Lung (tissue), 12 donors: ENCODE data around the gene KLHL7. TPM values are rescaled to one million over a fixed set of nuclear protein-coding genes. Genes with fewer than 3 reads are reported as not detected.
"Not testable (repeated sequence)": the region's sequence is repeated elsewhere in the genome, so short reads cannot be mapped to it uniquely, and the experiment has no call there.

Source experiments
- ATAC-seq: fragments of 200-7000 bp; cut with Tn5 transposase; one replicate; pipeline ENCODE4 v1.9.1; 2020; ENCODE audit warnings: moderate number of reproducible peaks; ENCODE audit not compliant: insufficient read depth, low FRiP score
- DNase-seq, 3 donors: peaks; one replicate each; pipeline ENCODE4 v3.0.0-alpha.2; 2013 to 2017
- H3K27ac ChIP-seq, 2 donors: one replicate each; pipeline ENCODE4 v1.5.1; 2013; ENCODE audit warnings: mild to moderate bottlenecking in 2 of 2, moderate library complexity in 2 of 2, control low read depth in 1 of 2, inconsistent platforms in 1 of 2, low read depth in 1 of 2, low read length in 1 of 2
- H3K27me3 ChIP-seq, 3 donors: one replicate each; pipeline ENCODE4 v1.5.1; 2013; ENCODE audit warnings: low read length in 2 of 3; ENCODE audit not compliant: control insufficient read depth in 3 of 3, insufficient read depth in 3 of 3
- H3K36me3 ChIP-seq, 4 donors: one replicate each; pipeline ENCODE4 v1.5.1; 2013; ENCODE audit warnings: low read length in 4 of 4, mild to moderate bottlenecking in 1 of 4, moderate library complexity in 1 of 4; ENCODE audit not compliant: control insufficient read depth in 4 of 4, insufficient read depth in 4 of 4
- H3K4me1 ChIP-seq, 5 donors: one replicate each; pipeline ENCODE4 v1.5.1; 2013; ENCODE audit warnings: low read length in 5 of 5, mild to moderate bottlenecking in 2 of 5, moderate library complexity in 1 of 5; ENCODE audit not compliant: control insufficient read depth in 5 of 5, insufficient read depth in 5 of 5
- H3K4me3 ChIP-seq: one replicate; pipeline ENCODE4 v1.5.1; 2013; ENCODE audit warnings: mild to moderate bottlenecking, control low read depth, moderate library complexity
- H3K9ac ChIP-seq, 2 donors: one replicate each; pipeline ENCODE4 v1.5.1; 2013; ENCODE audit warnings: low read length in 2 of 2, control low read depth in 1 of 2; ENCODE audit not compliant: insufficient read depth in 1 of 2
- H3K9me3 ChIP-seq, 4 donors: one replicate each; pipeline ENCODE4 v1.5.1; 2013; ENCODE audit warnings: low read length in 3 of 4, mild to moderate bottlenecking in 1 of 4, moderate library complexity in 1 of 4; ENCODE audit not compliant: control insufficient read depth in 4 of 4, insufficient read depth in 3 of 4
- CTCF ChIP-seq: IDR thresholded peaks from 2 replicates; pipeline ENCODE4 v1.5.1; 2012; ENCODE audit warnings: mild to moderate bottlenecking; ENCODE audit errors: control extremely low read depth, extremely low read depth
- WGBS, 2 donors: extraction: QIAGEN DNeasy Blood & Tissue Kit; methylation state at CpG; one replicate each; pipeline ENCODE4 v1.1.7; 2013; 5-methylcytosine and 5-hydroxymethylcytosine counted together
- polyA plus RNA-seq, 2 donors: library from polyadenylated mRNA; stranded (reverse); fragments of 200-250 nt; gene quantifications; one replicate each; pipeline ENCODE4 v1.2.1, GENCODE V29; 2013
- total RNA-seq, 2 donors: library from RNA; depleted of rRNA in 1 of 2; stranded (reverse); fragments of >200 nt in 1 of 2; gene quantifications; one replicate each; pipeline ENCODE4 v1.2.1, GENCODE V29; 2014 to 2021
- donor health status: control.
- donor health status: control.
- donor health status: Bipolar disorder and iron deficiency.
- donor health status: healthy.
- donor health status: DM: yes; HTN: yes; CAD: no.

The KLHL7 gene
- total and polyA plus RNA-seq, 4 donors = 11.5 to 38.1 (median 17.6) TPM

- no peak for TF ChIP-seq CTCF
- no peaks in the 10 kb centered on the region for H3K9me3 ChIP-seq
- no peaks in the 10 kb centered on the region for H3K4me1 ChIP-seq
- no peak overlapping the region for H3K4me3 ChIP-seq
- WGBS, 2 donors = 71 to 88% methylated on average over 4 of the region's 4 CpGs
- H3K27ac ChIP-seq = peak overlapping the region in 1 of 2 donors; percentile 1
- H3K9ac ChIP-seq = no peak overlapping the region
- no peaks in the 10 kb centered on the region for H3K27me3 ChIP-seq
- DNase-seq = no peak
- peaks cover 4 to 35% (median 17%) of the 10 kb centered on the region in 4 donors for H3K36me3 ChIP-seq
- no peak for ATAC-seq
Observed at GRCh38 chr7:23129036-23129435, 23.5 kb downstream of the KLHL7 start.

- not testable (repeated sequence) for DNase-seq, H3K4me1 ChIP-seq, H3K27me3 ChIP-seq, ATAC-seq, H3K4me3 ChIP-seq, H3K27ac ChIP-seq, H3K9ac ChIP-seq, H3K9me3 ChIP-seq
- H3K36me3 ChIP-seq = peaks cover 4 to 21% (median 9%) of the 10 kb centered on the region in 4 donors
- WGBS, 2 donors = 94 to 98% methylated on average over 2 of the region's 2 CpGs
Observed at GRCh38 chr7:23131799-23132198, 26.2 kb downstream of the KLHL7 start.

GRCh38 chr7:23133797-23134196 lies 28.2 kb downstream of the KLHL7 start:
- Histone ChIP-seq H3K4me3 (no peak overlapping the region), H3K27me3 (no peaks in the 10 kb centered on the region), H3K9me3 (no peaks in the 10 kb centered on the region), H3K36me3 (peaks cover 0 to 10% (median 4%) of the 10 kb centered on the region in 4 donors), H3K4me1 (peaks cover 0 to 6% (median 0%) of the 10 kb centered on the region in 5 donors), H3K9ac (no peak overlapping the region), H3K27ac (peak overlapping the region in 1 of 2 donors; percentile 68)
- no peak for DNase-seq
- ATAC-seq = no peak
- TF ChIP-seq CTCF = no peak

GRCh38 chr7:23135755-23136154 lies 30.2 kb downstream of the KLHL7 start:
- Histone ChIP-seq H3K9me3 (no peaks in the 10 kb centered on the region), H3K4me1 (peaks cover 0 to 6% (median 0%) of the 10 kb centered on the region in 5 donors), H3K27ac (no peak overlapping the region), H3K27me3 (no peaks in the 10 kb centered on the region), H3K4me3 (no peak overlapping the region), H3K36me3 (peaks cover 0 to 2% (median 0%) of the 10 kb centered on the region in 4 donors), H3K9ac (no peak overlapping the region)
- 81 to 100% methylated on average over 1 of the region's 1 CpG for WGBS, 2 donors
- DNase-seq (no peak), ATAC-seq (no peak)
- TF ChIP-seq CTCF = no peak
